ENCODE measurements around the gene RPL13.
A peak's percentile ranks its signal among the peaks of the same experiment; 100 is the strongest.

Gene RPL13

GRCh38 chr16:89560378-89561141 is at the start of gene RPL13:
Gene RPL13 (plus strand): TSS chr16:89560682. CDS start chr16:89560960, 278 bp downstream.
- DNase-seq (ENCODE audit: extremely low read depth, low read depth) = peak; percentile 87
- no peak for TF ChIP-seq CTCF (IDR thresholded peaks at IDR 0.05; ENCODE audit: low read depth, low read length)

- no peak for TF ChIP-seq CTCF (IDR thresholded peaks at IDR 0.05; ENCODE audit: low read depth, low read length)
- no peak for DNase-seq (ENCODE audit: extremely low read depth, low read depth)
Observed at GRCh38 chr16:89511374-89511773, 49.1 kb upstream of the RPL13 start.

- TF ChIP-seq CTCF (IDR thresholded peaks at IDR 0.05; ENCODE audit: low read depth, low read length) = no peak
- no peak for DNase-seq (ENCODE audit: extremely low read depth, low read depth)
Observed at GRCh38 chr16:89512453-89512852, 48.0 kb upstream of the RPL13 start.

GRCh38 chr16:89517128-89517527 is 43.4 kb upstream of the RPL13 start:
- DNase-seq (ENCODE audit: extremely low read depth, low read depth) = no peak
- TF ChIP-seq CTCF (IDR thresholded peaks at IDR 0.05; ENCODE audit: low read depth, low read length) = no peak

- DNase-seq (ENCODE audit: extremely low read depth, low read depth) = no peak
- no peak for TF ChIP-seq CTCF (IDR thresholded peaks at IDR 0.05; ENCODE audit: low read depth, low read length)
Observed at GRCh38 chr16:89519881-89520280, 40.6 kb upstream of the RPL13 start.

- TF ChIP-seq CTCF (IDR thresholded peaks at IDR 0.05; ENCODE audit: low read depth, low read length) = no peak
- DNase-seq (ENCODE audit: extremely low read depth, low read depth) = no peak
Observed at GRCh38 chr16:89522287-89522686, 38.2 kb upstream of the RPL13 start.

- TF ChIP-seq CTCF (IDR thresholded peaks at IDR 0.05; ENCODE audit: low read depth, low read length) = no peak
- DNase-seq (ENCODE audit: extremely low read depth, low read depth) = no peak
Observed at GRCh38 chr16:89523680-89524344, 36.7 kb upstream of the RPL13 start.
